ENCODE results near the gene WDR31. TPM values are rescaled to one million over a fixed set of nuclear protein-coding genes. Genes with fewer than 3 reads are reported as not detected.

The WDR31 gene
- total RNA-seq, 1 donor from 2014 or later = 13.8 TPM

GRCh38 chr9:113348437-113348836 is 8.4 kb upstream of the WDR31 start:
- DNase-seq (no peak), ATAC-seq (ENCODE audit: poor library complexity) (no peak)
- intact Hi-C loops (cut with DNase I) = no loop called here

DNA sequence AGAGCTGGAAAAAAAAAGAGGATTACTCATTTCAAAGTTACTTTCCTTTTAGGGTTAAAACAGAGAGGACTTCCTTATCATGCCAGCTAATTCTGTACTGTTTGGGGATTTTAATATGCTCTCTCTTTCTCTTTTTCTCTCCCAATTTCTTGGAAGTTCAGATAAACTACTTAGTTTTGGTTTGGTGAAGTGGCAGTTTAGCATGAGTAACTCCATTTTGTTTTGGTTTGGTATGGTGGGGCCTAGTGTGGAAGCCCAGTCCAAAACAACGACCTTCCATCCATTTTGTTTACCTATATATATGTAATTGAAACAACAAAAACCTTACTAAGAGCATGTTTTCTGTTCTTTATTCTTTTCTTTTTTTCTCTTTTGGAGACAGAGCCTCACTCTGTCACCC is 5.6 kb upstream of the WDR31 start:
- DNase-seq (no peak), ATAC-seq (ENCODE audit: poor library complexity) (no peak)
- intact Hi-C loops (cut with DNase I) = no loop called here

DNA sequence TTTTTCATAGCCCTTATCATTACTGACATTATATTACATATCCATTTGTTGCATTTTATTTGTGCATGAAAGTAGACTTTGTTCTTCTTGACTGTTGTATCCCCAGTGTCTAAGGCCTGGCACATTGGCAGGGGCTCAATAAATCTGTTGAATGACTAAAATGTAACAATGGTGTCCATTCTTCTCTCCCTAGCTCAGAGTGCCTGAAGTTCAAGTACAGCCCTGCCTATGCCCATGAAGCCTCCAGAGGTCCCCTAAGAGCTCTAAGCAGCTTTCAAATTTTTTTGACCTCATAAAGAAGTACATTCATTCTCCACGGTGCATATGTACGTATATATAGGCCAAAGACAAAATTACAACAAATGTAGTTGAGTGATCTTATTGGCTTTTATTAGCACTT is 5.1 kb upstream of the WDR31 start:
- intact Hi-C loops (cut with DNase I) = no loop called here
- DNase-seq = no peak
- ATAC-seq (ENCODE audit: poor library complexity) = no peak

DNA sequence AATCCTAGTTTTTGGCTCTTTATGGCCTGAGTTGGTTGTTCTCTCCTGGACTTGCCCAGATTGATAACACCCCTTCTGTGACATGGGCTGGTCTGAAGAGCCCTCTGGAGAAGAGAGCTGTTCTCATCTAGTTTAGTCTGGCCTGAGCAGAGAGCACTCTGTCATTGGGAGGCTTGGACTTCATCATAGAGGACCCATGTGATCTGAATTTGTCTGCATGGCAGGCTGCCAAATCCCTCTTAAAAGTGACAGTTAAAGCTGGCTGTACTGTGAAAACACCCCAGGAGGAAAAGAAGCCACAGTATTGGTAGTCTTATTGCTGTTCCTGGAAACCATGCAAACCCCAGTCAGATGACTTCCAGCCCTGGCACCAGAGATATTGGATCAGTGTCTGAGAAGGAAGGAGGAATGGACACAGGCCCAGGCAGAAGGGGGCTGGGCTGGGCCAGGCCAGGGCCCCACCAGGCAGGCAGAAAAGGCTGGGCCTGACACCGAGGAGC is 3.7 kb upstream of the WDR31 start:
- intact Hi-C loops (cut with DNase I) = no loop called here
- ATAC-seq (ENCODE audit: poor library complexity) (peak; percentile 78), DNase-seq (peak; percentile 74)

- no peak for DNase-seq
- intact Hi-C loops (cut with DNase I) = no loop called here
- no peak for ATAC-seq (ENCODE audit: poor library complexity)
Measured at GRCh38 chr9:113341712-113342410, 1.8 kb upstream of the WDR31 start.

DNA sequence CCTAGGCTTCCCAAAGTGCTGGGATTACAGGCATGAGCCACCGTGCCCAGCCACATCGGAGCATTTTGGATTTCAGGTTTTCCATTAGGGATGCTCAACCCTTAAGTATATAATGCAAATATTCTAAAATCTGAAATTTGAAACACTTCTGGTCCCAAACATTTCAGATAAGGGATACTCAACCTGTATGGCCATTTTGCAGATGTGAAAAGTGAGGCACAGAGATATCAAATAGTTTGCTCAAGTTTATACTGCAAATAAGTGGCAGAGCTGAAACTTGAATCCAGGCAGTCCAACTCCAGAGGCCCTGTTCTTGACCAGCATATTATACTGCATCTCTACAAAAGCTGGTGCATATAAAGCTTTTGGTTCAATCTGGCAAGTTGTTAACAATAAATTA is 2.4 kb downstream of the WDR31 start:
- intact Hi-C loops (cut with DNase I) = no loop called here
- no peak for ATAC-seq (ENCODE audit: poor library complexity)

DNA sequence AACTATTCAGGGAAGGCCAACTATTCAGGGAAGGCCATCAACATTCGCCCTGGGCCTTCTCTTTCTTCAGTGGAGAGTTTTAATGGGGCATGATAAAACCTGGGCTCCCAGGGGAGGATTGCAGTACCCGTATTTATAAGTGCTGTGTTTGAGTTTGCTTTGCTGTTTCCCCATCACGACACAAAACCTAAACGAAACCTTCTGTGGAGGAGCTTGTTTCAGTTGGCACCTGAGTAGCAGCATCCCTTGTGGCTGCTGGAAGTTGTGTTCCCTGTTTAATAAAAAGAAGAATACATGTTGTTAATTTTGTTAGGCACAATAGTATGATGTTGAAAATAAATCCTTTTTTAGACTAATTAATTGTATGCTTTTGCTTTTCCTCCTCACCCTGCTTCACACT is 8.3 kb downstream of the WDR31 start:
- intact Hi-C loops (cut with DNase I) = no loop called here
- DNase-seq = no peak
- no peak for ATAC-seq (ENCODE audit: poor library complexity)

More for the DNA sequence above, 2.4 kb downstream of the WDR31 start:
- no peak for DNase-seq

GRCh38 chr9:113328045-113328782 is 11.9 kb downstream of the WDR31 start:
- peak; percentile 94 for ATAC-seq (ENCODE audit: poor library complexity)
- intact Hi-C loops (cut with DNase I) = no loop called here
- no peak for DNase-seq

DNA sequence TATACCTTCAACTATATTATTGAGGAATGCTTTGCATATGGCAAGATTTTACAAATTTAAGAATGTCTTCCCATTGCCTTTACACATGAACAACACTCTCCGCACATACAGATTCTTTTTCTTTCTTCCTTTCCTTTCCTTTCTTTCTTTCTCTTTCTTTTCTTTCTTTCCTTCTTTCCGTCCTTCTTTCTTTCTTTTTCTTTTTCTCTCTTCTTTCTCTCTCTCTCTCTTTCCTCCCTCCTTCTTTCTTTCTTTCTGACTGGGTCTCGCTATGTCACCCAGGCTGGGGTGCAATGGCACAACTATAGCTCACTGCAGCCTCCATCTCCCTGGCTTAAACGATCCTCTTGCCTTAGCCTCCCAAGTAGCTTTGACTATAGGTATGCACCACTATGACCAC is 13.8 kb downstream of the WDR31 start:
- intact Hi-C loops (cut with DNase I) = no loop called here
- DNase-seq = no peak
- ATAC-seq (ENCODE audit: poor library complexity) = no peak

DNA sequence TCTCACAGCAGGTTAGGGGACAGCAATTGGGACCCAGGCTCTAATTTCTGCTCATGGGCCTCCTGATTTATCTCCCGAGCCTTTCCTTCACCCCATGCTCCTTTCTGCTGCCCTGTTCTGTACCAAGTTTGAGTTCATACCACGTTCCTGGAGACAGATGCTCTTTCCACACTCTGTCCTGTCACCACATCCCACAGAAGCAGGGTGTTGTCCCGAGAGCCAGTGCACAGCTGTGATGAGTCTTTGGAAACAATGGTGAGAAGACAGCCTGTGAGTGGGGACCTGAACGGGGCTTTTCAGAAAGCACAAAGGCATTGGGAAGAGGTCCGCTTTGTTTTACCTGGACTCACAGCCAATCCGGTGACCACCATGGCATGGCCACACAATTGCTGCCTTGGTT is 17.4 kb downstream of the WDR31 start:
- no peak for DNase-seq
- no peak for ATAC-seq (ENCODE audit: poor library complexity)
- intact Hi-C loops (cut with DNase I) = no loop called here

- ATAC-seq (ENCODE audit: poor library complexity) (no peak), DNase-seq (no peak)
- intact Hi-C loops (cut with DNase I) = no loop called here
Measured at GRCh38 chr9:113320051-113320450, 20.0 kb downstream of the WDR31 start.

DNA sequence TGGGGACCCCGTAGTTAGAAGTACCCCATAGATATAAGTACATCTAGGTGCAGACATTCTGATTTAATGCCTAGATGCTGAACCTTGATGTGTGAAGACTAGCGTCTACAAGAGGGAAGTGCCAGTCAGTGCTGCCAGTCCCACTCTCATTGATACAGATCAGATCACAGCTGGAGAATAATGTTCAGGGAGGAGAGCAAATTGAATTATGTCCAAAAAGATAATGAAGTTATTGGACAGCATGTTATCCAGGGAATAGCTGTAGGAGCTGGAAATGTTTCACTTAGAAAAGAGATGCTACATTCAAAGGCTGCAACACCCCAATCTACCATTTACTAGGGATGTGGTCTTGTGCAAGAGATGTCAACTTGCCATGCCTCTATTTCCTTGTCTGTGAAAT is 21.0 kb downstream of the WDR31 start:
- ATAC-seq (ENCODE audit: poor library complexity) (no peak), DNase-seq (no peak)
- intact Hi-C loops (cut with DNase I) = no loop called here

- ATAC-seq (ENCODE audit: poor library complexity) (no peak), DNase-seq (no peak)
- intact Hi-C loops (cut with DNase I) = no loop called here
Measured at GRCh38 chr9:113317777-113318176, 22.3 kb downstream of the WDR31 start.

DNA sequence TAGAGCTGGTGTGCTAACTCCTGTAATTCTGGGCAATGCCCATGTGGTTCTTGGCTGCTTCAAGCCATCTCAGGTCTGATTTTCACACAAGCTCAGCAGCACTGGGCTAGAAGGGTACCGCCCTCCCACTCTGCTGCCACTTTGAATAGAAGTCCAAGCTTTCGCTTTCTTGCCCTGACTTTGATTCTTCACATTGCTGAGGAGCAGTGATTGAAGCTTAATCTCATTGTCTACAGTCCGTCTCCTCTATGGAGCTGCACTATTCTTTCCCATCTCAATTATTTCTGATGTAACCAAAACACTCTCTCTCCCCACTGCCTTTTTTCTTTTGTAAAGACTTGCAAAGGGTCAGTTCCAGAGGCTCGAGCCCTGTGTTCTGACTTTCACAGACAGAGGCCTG is 24.0 kb downstream of the WDR31 start:
- intact Hi-C loops (cut with DNase I) = no loop called here

GRCh38 chr9:113315231-113315630 is 24.8 kb downstream of the WDR31 start:
- ATAC-seq (ENCODE audit: poor library complexity) = no peak
- intact Hi-C loops (cut with DNase I) = no loop called here
- no peak for DNase-seq

More for the DNA sequence above, 24.0 kb downstream of the WDR31 start:
- ATAC-seq (ENCODE audit: poor library complexity) (no peak), DNase-seq (no peak)

- no peak for ATAC-seq (ENCODE audit: poor library complexity)
- no peak for DNase-seq
- intact Hi-C loops (cut with DNase I) = no loop called here
Measured at GRCh38 chr9:113313261-113313660, 26.8 kb downstream of the WDR31 start.

DNA sequence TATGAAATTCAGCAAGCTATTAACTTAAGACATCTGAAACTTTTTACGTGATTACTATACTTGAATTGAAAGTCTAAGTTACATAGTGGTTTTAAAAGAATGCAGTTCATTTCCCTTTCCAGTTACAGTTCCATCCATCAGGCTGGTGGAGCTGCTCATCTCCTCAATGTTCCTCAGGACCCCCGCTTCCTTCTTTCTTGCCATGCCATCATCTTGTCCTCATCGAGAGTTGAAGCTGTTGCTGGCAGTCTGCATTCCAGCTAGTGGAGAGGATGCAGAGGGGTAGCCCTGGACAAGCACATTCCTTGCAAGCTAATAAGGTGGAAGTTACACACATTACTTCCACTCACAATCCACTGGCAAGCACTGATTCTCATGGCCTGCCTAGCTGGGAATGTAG is 28.1 kb downstream of the WDR31 start:
- intact Hi-C loops (cut with DNase I) = no loop called here

DNA sequence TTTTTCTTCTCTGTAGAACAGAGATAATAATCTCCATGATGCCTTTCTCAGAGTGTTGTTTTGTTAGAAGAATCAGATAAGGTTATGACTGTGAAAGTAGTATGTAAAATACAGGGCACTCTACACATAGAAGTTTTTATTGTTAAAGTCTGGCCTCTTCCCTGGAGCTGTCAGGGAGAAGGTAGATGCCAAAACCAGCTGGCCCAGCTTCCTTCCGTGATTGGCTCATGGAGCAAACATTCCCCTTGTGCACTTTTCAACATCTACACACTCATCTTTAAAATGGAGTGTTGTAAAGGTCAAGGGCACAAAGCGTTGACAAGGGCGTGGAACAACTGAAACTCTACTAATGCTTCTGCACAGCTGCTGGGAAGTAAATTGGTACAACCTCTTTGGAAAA is 29.5 kb downstream of the WDR31 start:
- ATAC-seq (ENCODE audit: poor library complexity) (peak; percentile 79), DNase-seq (no peak)
- intact Hi-C loops (cut with DNase I) = no loop called here

More for the DNA sequence above, 28.1 kb downstream of the WDR31 start:
- DNase-seq (no peak), ATAC-seq (ENCODE audit: poor library complexity) (no peak)

DNA sequence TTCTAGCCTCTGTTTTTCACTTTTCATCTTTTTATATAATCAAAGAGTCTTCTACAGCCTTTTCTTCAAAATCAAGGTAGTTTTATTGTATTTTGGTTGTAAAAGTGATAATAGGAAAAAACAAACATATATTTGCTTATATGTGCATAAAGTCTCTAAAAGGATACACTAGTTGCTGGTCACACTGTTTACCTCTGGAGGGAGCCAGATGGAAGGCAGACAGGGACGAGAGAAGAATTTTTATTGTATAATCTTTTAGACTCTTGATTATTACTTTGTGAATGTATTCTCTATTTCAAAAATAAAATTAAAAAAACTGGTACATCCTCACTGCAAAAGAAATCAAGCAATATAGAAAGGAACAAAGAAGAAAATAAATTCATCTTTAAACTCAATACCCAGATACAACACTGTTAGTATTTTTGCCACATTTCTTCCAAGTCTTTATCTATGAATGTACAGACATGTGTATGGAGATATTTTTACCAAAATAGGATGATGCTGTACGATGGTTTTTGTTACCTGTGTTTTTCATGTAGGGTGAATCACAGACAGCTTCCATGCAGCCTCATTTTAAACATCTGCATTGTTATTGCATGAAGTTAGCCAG is 30.8 kb downstream of the WDR31 start:
- intact Hi-C loops (cut with DNase I) = loop anchor here (5.0 kb wide), 1 partner anchor 98 kb away; no protein-coding TSS in a partner anchor
- no peak for DNase-seq
- ATAC-seq (ENCODE audit: poor library complexity) = peak; percentile 76
